GM18508 (cell line): ENCODE data around the gene TMEM62.

Experiments
- ATAC-seq: cut with Tn5 transposase; IDR thresholded peaks from one replicate; pipeline ENCODE4 v1.9.1; 2021; ENCODE audit warnings: moderate number of reproducible peaks; ENCODE audit not compliant: insufficient read depth, unreplicated experiment

TMEM62 gene

GRCh38 chr15:43207024-43207423, 73.6 kb downstream of the TMEM62 start:
- no peak for ATAC-seq

GRCh38 chr15:43208052-43209002, 74.9 kb downstream of the TMEM62 start:
- no peak for ATAC-seq

- ATAC-seq: no peak
Measured at GRCh38 chr15:43209059-43209824, 75.9 kb downstream of the TMEM62 start.

- no peak for ATAC-seq
Measured at GRCh38 chr15:43210172-43210745, 76.9 kb downstream of the TMEM62 start.

- no peak for ATAC-seq
Measured at GRCh38 chr15:43210807-43211206, 77.4 kb downstream of the TMEM62 start.

- ATAC-seq: no peak
Measured at GRCh38 chr15:43211224-43211735, 77.9 kb downstream of the TMEM62 start.

GRCh38 chr15:43212299-43212698, 78.9 kb downstream of the TMEM62 start:
- ATAC-seq: no peak

- ATAC-seq: no peak
Measured at GRCh38 chr15:43212951-43213350, 79.6 kb downstream of the TMEM62 start.

GRCh38 chr15:43213466-43213865, 80.1 kb downstream of the TMEM62 start:
- ATAC-seq: no peak

- no peak for ATAC-seq
Measured at GRCh38 chr15:43214169-43214568, 80.8 kb downstream of the TMEM62 start.

GRCh38 chr15:43214592-43215295, 81.4 kb downstream of the TMEM62 start:
- ATAC-seq: no peak

- no peak for ATAC-seq
Measured at GRCh38 chr15:43215961-43216360, 82.6 kb downstream of the TMEM62 start.

GRCh38 chr15:43218908-43219706, 85.7 kb downstream of the TMEM62 start:
- no peak for ATAC-seq

GRCh38 chr15:43219929-43220928, 86.8 kb downstream of the TMEM62 start:
- ATAC-seq: no peak

- no peak for ATAC-seq
Measured at GRCh38 chr15:43220991-43221403, 87.6 kb downstream of the TMEM62 start, which contains the start of gene EPB42. TSS of gene EPB42 (minus strand) at chr15:43221018. CDS start at chr15:43220825, 193 bp downstream.

- no peak for ATAC-seq
Measured at GRCh38 chr15:43221422-43221821, 88.0 kb downstream of the TMEM62 start.

- ATAC-seq: peak; percentile 40
Measured at GRCh38 chr15:43225201-43225949, 92.0 kb downstream of the TMEM62 start.
